Caco-2 (cell line): ENCODE data around the gene FAM168A. TPM values are rescaled to one million over a fixed set of nuclear protein-coding genes. Genes with fewer than 3 reads are reported as not detected.

Experiments used
- BruUV-seq: library from RNA; stranded (reverse); fragments of 400-500 nt; replicated peaks from 2 replicates; lab custom pipeline; 2021; lab: Mats Ljungman, UMichigan
- CTCF ChIA-PET: fragments of 300-600 bp; sonication (Branson Sonifier 250); formaldehyde crosslinking; loops from one replicate; lab custom pipeline; 2022; ENCODE audit warnings: antibody characterized with exemption; lab: Charles Lee
- POLR2A ChIA-PET: fragments of 300-600 bp; sonication (Branson Sonifier 250); formaldehyde crosslinking; loops from one replicate; lab custom pipeline; 2022; ENCODE audit warnings: antibody characterized with exemption; lab: Charles Lee
- DNase-seq, 2 experiments: peaks; one replicate each; pipeline versions ENCODE4 v3.0.0 to v3.0.0-alpha.2; 2020 to 2022
- H3K27me3 ChIP-seq: replicated peaks from 2 replicates; pipeline ENCODE4 v1.6.0; 2011; ENCODE audit warnings: low read length; ENCODE audit not compliant: control insufficient read depth, insufficient read depth
- H3K36me3 ChIP-seq: 2 replicates; pipeline ENCODE4 v1.5.1; 2011; ENCODE audit warnings: low read length; ENCODE audit not compliant: control insufficient read depth, insufficient read depth
- H3K4me1 ChIP-seq: fragments of 250-450 bp; sonication (Bioruptor Pico); 2 replicates; pipeline ENCODE4 v1.5.1; 2020; ENCODE audit warnings: mild to moderate bottlenecking
- H3K4me3 ChIP-seq: 2 replicates; pipeline ENCODE4 v1.5.1; 2011; ENCODE audit warnings: low read depth, mild to moderate bottlenecking, control low read depth, low read length
- H3K9me3 ChIP-seq: fragments of 250-450 bp; sonication (Bioruptor Pico); 2 replicates; pipeline ENCODE4 v1.5.1; 2020; ENCODE audit warnings: mild to moderate bottlenecking, moderate library complexity
- H3K27ac Mint-ChIP-seq: one replicate; pipeline ENCODE4 v1.8.0; 2022; ENCODE audit warnings: mixed read lengths; ENCODE audit not compliant: unreplicated experiment
- H3K27me3 Mint-ChIP-seq: one replicate; pipeline ENCODE4 v1.8.0; 2022; ENCODE audit warnings: mixed read lengths; ENCODE audit not compliant: insufficient read depth, unreplicated experiment
- H3K36me3 Mint-ChIP-seq: one replicate; pipeline ENCODE4 v1.8.0; 2022; ENCODE audit warnings: mild to moderate bottlenecking, mixed read lengths; ENCODE audit not compliant: insufficient read depth, unreplicated experiment
- H3K4me1 Mint-ChIP-seq: one replicate; pipeline ENCODE4 v1.8.0; 2022; ENCODE audit warnings: low read depth, mixed read lengths; ENCODE audit not compliant: unreplicated experiment
- H3K4me3 Mint-ChIP-seq: one replicate; pipeline ENCODE4 v1.8.0; 2022; ENCODE audit warnings: mild to moderate bottlenecking, moderate library complexity, mixed read lengths; ENCODE audit not compliant: unreplicated experiment
- H3K9me3 Mint-ChIP-seq: one replicate; pipeline ENCODE4 v1.8.0; 2022; ENCODE audit warnings: mixed read lengths; ENCODE audit not compliant: unreplicated experiment
- intact Hi-C: fragments of 100-400 bp; cut with micrococcal nuclease; formaldehyde crosslinking; loops from one replicate; pipeline ENCODE4 v1.10.0; 2022; ENCODE audit not compliant: unreplicated experiment
- total RNA-seq: library from RNA; stranded (reverse); gene quantifications from 2 replicates; pipeline ENCODE4 v1.2.3, GENCODE V29; 2022
- TF ChIP-seq, protein P1 (sequence below), 2 experiments: fragments of 200-600 bp in 1 of 2; IDR thresholded peaks; 1 replicate in 1 of 2; 2 replicates in 1 of 2; pipeline versions ENCODE4 v1.5.1 to v1.8.0; 2011 to 2022; ENCODE audit warnings: antibody characterized with exemption in 1 of 2, control low read depth in 1 of 2, inconsistent platforms in 1 of 2, low read depth in 1 of 2, low read length in 1 of 2, mild to moderate bottlenecking in 1 of 2, moderate library complexity in 1 of 2; ENCODE audit not compliant: insufficient read depth in 1 of 2, severe bottlenecking in 1 of 2, unreplicated experiment in 1 of 2

FAM168A gene
- total RNA-seq, 1 experiment from 2014 or later = 46.0 TPM

DNA sequence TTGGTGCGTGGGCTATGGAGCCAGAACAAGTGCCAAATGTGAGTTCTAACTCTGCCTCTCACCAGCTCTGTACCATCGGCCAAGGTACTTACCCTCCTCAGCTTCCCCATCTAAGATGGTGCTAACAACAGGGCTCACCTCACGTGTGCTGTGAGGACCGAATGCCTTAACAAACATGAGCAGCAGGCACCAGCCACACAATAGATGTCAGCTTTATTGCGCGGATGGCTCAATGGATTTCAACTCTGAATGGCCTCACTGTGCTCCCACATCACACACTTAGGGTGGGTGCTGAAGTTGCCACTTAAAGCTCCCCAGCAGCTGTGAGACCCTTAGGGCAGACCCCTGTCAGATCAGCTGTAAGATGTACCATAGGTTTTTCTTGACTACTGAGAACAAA lies 197.6 kb downstream of the FAM168A start:
- intact Hi-C loops = loop anchor here (10.0 kb wide), 1 partner anchor 195 kb away; the partner anchor contains the start of gene FAM168A
- no peak for DNase-seq
- H3K4me3 ChIP-seq = no peak overlapping the region
- Mint-ChIP-seq H3K27ac (no peak overlapping the region), H3K36me3 (peaks cover 36% of the 10 kb centered on the region), H3K4me1 (no peaks in the 10 kb centered on the region), H3K27me3 (no peaks in the 10 kb centered on the region), H3K9me3 (no peaks in the 10 kb centered on the region), H3K4me3 (no peak overlapping the region)
- POLR2A ChIA-PET = no interaction called here
- no peaks in the 10 kb centered on the region for H3K27me3 ChIP-seq
- CTCF ChIA-PET = interaction anchor here (1.3 kb wide), 1 partner anchor 93 kb away, joined by 5 read pairs; no protein-coding TSS in a partner anchor
- no peaks in the 10 kb centered on the region for H3K36me3 ChIP-seq
- H3K9me3 ChIP-seq = no peaks in the 10 kb centered on the region
- H3K4me1 ChIP-seq = no peaks in the 10 kb centered on the region
- TF ChIP-seq, protein P1, sequence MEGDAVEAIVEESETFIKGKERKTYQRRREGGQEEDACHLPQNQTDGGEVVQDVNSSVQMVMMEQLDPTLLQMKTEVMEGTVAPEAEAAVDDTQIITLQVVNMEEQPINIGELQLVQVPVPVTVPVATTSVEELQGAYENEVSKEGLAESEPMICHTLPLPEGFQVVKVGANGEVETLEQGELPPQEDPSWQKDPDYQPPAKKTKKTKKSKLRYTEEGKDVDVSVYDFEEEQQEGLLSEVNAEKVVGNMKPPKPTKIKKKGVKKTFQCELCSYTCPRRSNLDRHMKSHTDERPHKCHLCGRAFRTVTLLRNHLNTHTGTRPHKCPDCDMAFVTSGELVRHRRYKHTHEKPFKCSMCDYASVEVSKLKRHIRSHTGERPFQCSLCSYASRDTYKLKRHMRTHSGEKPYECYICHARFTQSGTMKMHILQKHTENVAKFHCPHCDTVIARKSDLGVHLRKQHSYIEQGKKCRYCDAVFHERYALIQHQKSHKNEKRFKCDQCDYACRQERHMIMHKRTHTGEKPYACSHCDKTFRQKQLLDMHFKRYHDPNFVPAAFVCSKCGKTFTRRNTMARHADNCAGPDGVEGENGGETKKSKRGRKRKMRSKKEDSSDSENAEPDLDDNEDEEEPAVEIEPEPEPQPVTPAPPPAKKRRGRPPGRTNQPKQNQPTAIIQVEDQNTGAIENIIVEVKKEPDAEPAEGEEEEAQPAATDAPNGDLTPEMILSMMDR (IDR thresholded peaks at IDR 0.05; ENCODE audit: insufficient read depth in 1 of 2, low read depth in 1 of 2, low read length in 1 of 2, severe bottlenecking in 1 of 2, unreplicated experiment in 1 of 2) = no peak
- BruUV-seq = no TSS peak

GRCh38 chr11:73399636-73400035 lies 198.3 kb downstream of the FAM168A start:
- TF ChIP-seq, protein P1 (IDR thresholded peaks at IDR 0.05; ENCODE audit: insufficient read depth in 1 of 2, low read depth in 1 of 2, low read length in 1 of 2, severe bottlenecking in 1 of 2, unreplicated experiment in 1 of 2) = no peak
- BruUV-seq = no TSS peak
- intact Hi-C loops = loop anchor here (10.0 kb wide), 1 partner anchor 195 kb away; the partner anchor contains the start of gene FAM168A
- DNase-seq = no peak
- H3K4me3 Mint-ChIP-seq = no peak overlapping the region
- no peaks in the 10 kb centered on the region for H3K27me3 ChIP-seq
- peaks cover 36% of the 10 kb centered on the region for H3K36me3 Mint-ChIP-seq
- H3K4me1 Mint-ChIP-seq = no peaks in the 10 kb centered on the region
- H3K4me3 ChIP-seq = no peak overlapping the region
- no peaks in the 10 kb centered on the region for H3K4me1 ChIP-seq
- POLR2A ChIA-PET = no interaction called here
- H3K27ac Mint-ChIP-seq = no peak overlapping the region
- no peaks in the 10 kb centered on the region for H3K9me3 ChIP-seq
- H3K27me3 Mint-ChIP-seq = no peaks in the 10 kb centered on the region
- no peaks in the 10 kb centered on the region for H3K9me3 Mint-ChIP-seq
- no peaks in the 10 kb centered on the region for H3K36me3 ChIP-seq
- CTCF ChIA-PET = interaction anchor here (0.8 to 1.3 kb wide), 2 partner anchors 15 to 92 kb away, joined by 4 to 5 read pairs; no protein-coding TSS in a partner anchor

DNA sequence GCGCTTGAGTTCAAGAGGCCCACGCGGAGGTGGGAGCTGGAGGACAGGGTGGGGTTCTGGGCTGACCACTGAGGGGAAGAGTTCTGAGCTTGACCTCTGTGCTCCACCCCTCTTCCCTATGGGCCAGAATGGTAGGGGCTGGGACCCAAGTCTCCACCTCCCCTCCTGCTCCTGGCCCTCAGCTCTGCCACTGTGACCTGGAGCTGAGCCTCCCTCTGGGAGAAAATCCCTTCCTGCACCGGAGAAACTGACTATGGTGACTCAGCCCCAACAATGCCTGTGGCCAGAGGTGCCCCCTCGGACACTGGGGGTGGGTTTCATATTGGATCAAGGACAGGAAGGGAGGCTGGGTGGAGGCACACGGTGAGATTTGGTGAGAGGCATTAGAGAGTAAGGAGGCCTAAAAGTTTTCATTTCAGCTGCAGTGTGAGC lies 198.7 kb downstream of the FAM168A start:
- no TSS peak for BruUV-seq
- Histone ChIP-seq H3K9me3 (no peaks in the 10 kb centered on the region), H3K27me3 (no peaks in the 10 kb centered on the region), H3K4me1 (no peaks in the 10 kb centered on the region), H3K36me3 (no peaks in the 10 kb centered on the region), H3K4me3 (no peak overlapping the region)
- Mint-ChIP-seq H3K36me3 (peaks cover 36% of the 10 kb centered on the region), H3K9me3 (no peaks in the 10 kb centered on the region), H3K27ac (no peak overlapping the region), H3K4me3 (no peak overlapping the region), H3K27me3 (no peaks in the 10 kb centered on the region), H3K4me1 (no peaks in the 10 kb centered on the region)
- no peak for DNase-seq
- ChIA-PET CTCF (interaction anchor here (0.8 to 1.4 kb wide), 3 partner anchors 15 to 92 kb away, joined by 4 to 6 read pairs (median 5); no protein-coding TSS in a partner anchor), POLR2A (no interaction called here)
- TF ChIP-seq, protein P1 (IDR thresholded peaks at IDR 0.05; ENCODE audit: insufficient read depth in 1 of 2, low read depth in 1 of 2, low read length in 1 of 2, severe bottlenecking in 1 of 2, unreplicated experiment in 1 of 2) = no peak
- intact Hi-C loops = no loop called here
